SH-SY5Y (cell line): ENCODE measurements around the gene CTNNBIP1.

Experiments
- GATA2 ChIP-seq: IDR thresholded peaks from 2 replicates; pipeline ENCODE4 v1.6.1; 2011; ENCODE audit warnings: mild to moderate bottlenecking, low read depth, low read length
- GATA3 ChIP-seq: IDR thresholded peaks from 2 replicates; pipeline ENCODE4 v1.6.1; 2011; ENCODE audit warnings: low read depth, mild to moderate bottlenecking, low read length, moderate library complexity

DNA sequence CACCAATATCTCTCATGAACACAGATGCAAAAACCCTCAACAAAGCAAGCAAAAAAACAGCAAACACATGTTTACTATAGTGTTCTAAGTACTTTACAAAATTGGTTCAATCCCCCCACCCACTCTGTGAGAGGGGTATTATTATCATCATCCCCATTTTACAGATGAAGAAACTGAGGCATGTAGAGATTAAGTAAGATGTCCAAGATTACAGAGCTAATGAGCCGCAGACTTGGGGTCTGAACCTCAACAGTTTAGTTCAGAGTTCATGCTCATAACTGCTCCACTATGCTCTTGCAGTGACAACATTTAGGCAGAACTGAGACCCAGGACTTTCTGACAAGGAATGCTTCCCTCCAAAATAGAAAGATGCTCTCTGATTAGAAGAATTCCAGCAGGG, 108.2 kb downstream of the CTNNBIP1 start:
- TF ChIP-seq GATA2: no peak
- no peak for TF ChIP-seq GATA3
